T-cell (primary cell): ENCODE results near the gene MCF2L. TPM values are rescaled to one million over a fixed set of nuclear protein-coding genes. Genes with fewer than 3 reads are reported as not detected.

Source experiments
- ATAC-seq, 4 experiments: fragments of 200-7000 bp in 3 of 4; fragments of 150-1000 bp in 1 of 4; cut with Tn5 transposase; replicated peaks in 1 of 4; 1 replicate in 3 of 4; 2 replicates in 1 of 4; pipeline ENCODE4 v1.10.0; 2021; ENCODE audit warnings: moderate library complexity in 3 of 4, mild to moderate bottlenecking in 2 of 4, moderate number of reproducible peaks in 1 of 4
- CTCF ChIA-PET, 2 donors: fragments of 300-600 bp; sonication (Branson Sonifier 250); formaldehyde crosslinking; loops; one replicate each; lab custom pipeline; 2022; ENCODE audit warnings: antibody characterized with exemption in 2 of 2; lab: Charles Lee
- POLR2A ChIA-PET, 2 donors: fragments of 300-600 bp; sonication (Branson Sonifier 250); formaldehyde crosslinking; loops; one replicate each; lab custom pipeline; 2022; ENCODE audit warnings: antibody characterized with exemption in 2 of 2; lab: Charles Lee
- DNase-seq, 35 experiments: peaks; one replicate each; pipeline versions ENCODE4 v3.0.0 to v3.0.0-alpha.2; 2013 to 2023
- H3K27ac ChIP-seq: one replicate; pipeline ENCODE4 v1.5.1; 2013; ENCODE audit warnings: low read length
- H3K27me3 ChIP-seq, 2 experiments: replicated peaks in 1 of 2; 1 replicate in 1 of 2; 2 replicates in 1 of 2; pipeline versions ENCODE4 v1.6.1 to v1.7.0; 2013; ENCODE audit warnings: low read length in 1 of 2, mixed read lengths in 1 of 2; ENCODE audit not compliant: control insufficient read depth in 2 of 2, insufficient read depth in 2 of 2; ENCODE audit errors: extremely low read depth in 1 of 2
- H3K36me3 ChIP-seq, 2 donors: 1 replicate in 1 of 2; 2 replicates in 1 of 2; pipeline versions ENCODE4 v1.6.1 to v1.7.0; 2013; ENCODE audit warnings: low read length in 1 of 2; ENCODE audit not compliant: control insufficient read depth in 2 of 2, insufficient read depth in 1 of 2; ENCODE audit errors: extremely low read depth in 1 of 2
- H3K4me1 ChIP-seq, 2 experiments: 1 replicate in 1 of 2; 2 replicates in 1 of 2; pipeline versions ENCODE4 v1.6.1 to v1.7.0; 2013; ENCODE audit warnings: low read length in 2 of 2, mixed read lengths in 1 of 2; ENCODE audit not compliant: insufficient read depth in 2 of 2, control insufficient read depth in 1 of 2; ENCODE audit errors: extremely low read depth in 1 of 2
- H3K4me3 ChIP-seq, 2 donors: 1 replicate in 1 of 2; 2 replicates in 1 of 2; pipeline versions ENCODE4 v1.5.1 to v1.7.0; 2013; ENCODE audit warnings: mild to moderate bottlenecking in 2 of 2, low read length in 1 of 2, moderate library complexity in 1 of 2; ENCODE audit not compliant: control insufficient read depth in 1 of 2; ENCODE audit errors: extremely low read depth in 1 of 2
- H3K9me3 ChIP-seq: 2 replicates; pipeline ENCODE4 v1.7.0; 2013
- H3K27ac Mint-ChIP-seq, 2 donors: one replicate each; pipeline ENCODE4 v1.8.0; 2020 to 2021; ENCODE audit warnings: mild to moderate bottlenecking in 2 of 2, mixed read lengths in 2 of 2
- H3K27me3 Mint-ChIP-seq, 2 donors: one replicate each; pipeline ENCODE4 v1.8.0; 2021 to 2022; ENCODE audit warnings: mixed read lengths in 2 of 2
- H3K36me3 Mint-ChIP-seq: one replicate; pipeline ENCODE4 v1.8.0; 2021; ENCODE audit warnings: mixed read lengths
- H3K4me1 Mint-ChIP-seq, 3 donors: one replicate each; pipeline ENCODE4 v1.8.0; 2020 to 2022; ENCODE audit warnings: mixed read lengths in 3 of 3, mild to moderate bottlenecking in 1 of 3
- H3K4me3 Mint-ChIP-seq, 3 donors: one replicate each; pipeline ENCODE4 v1.8.0; 2020 to 2022; ENCODE audit warnings: mild to moderate bottlenecking in 3 of 3, mixed read lengths in 3 of 3, moderate library complexity in 3 of 3
- H3K9me3 Mint-ChIP-seq, 3 donors: one replicate each; pipeline ENCODE4 v1.8.0; 2020 to 2022; ENCODE audit warnings: mixed read lengths in 3 of 3
- WGBS: methylation state at CpG from one replicate; pipeline ENCODE4 v1.1.5; 2013; ENCODE audit warnings: missing lambda C conversion rate; ENCODE audit not compliant: insufficient coverage; 5-methylcytosine and 5-hydroxymethylcytosine counted together
- total RNA-seq, 35 experiments: library from RNA in 6 of 35; stranded (reverse) in 6 of 35; fragments of 120-200 nt in 1 of 35; gene quantifications; one replicate each; pipeline versions ENCODE4 v1.2.1 to v1.2.4 and lab custom pipeline; 2013 to 2026

MCF2L gene
- total RNA-seq, 5 donors from 2014 or later (not counting 1 experiment from before 2014, with no cell fraction given) = 18.2 to 30.0 (median 24.7) TPM

GRCh38 chr13:113129921-113130750, 161.1 kb downstream of the MCF2L start:
- WGBS = 32% methylated on average over 42 of the region's 60 CpGs
- H3K9me3 ChIP-seq = no peaks in the 10 kb centered on the region
- no peak overlapping the region for H3K27ac Mint-ChIP-seq
- peak overlapping the region in 2 of 3 donors; percentile 37 to 75 for H3K4me3 Mint-ChIP-seq
- peaks cover 0 to 5% (median 0%) of the 10 kb centered on the region in 3 donors for H3K4me1 Mint-ChIP-seq
- H3K36me3 Mint-ChIP-seq = no peaks in the 10 kb centered on the region
- peaks cover 0 to 11% of the 10 kb centered on the region in 2 experiments for H3K4me1 ChIP-seq
- no peaks in the 10 kb centered on the region for H3K9me3 Mint-ChIP-seq
- DNase-seq (peak in 7 of 35 experiments; percentile 18 to 31 (median 22)), ATAC-seq (peak in 3 of 4 experiments; percentile 27 to 64 (median 63))
- H3K27me3 Mint-ChIP-seq = peaks cover 28 to 30% of the 10 kb centered on the region in 2 donors
- ChIA-PET POLR2A (no interaction called here), CTCF (no interaction called here)
- H3K36me3 ChIP-seq = no peaks in the 10 kb centered on the region
- H3K4me3 ChIP-seq = peak overlapping the region; percentile 42 to 46
- H3K27me3 ChIP-seq = peaks cover 6 to 31% of the 10 kb centered on the region in 2 experiments
- no peak overlapping the region for H3K27ac ChIP-seq

- H3K27ac Mint-ChIP-seq = no peak overlapping the region
- Histone ChIP-seq H3K4me3 (no peak overlapping the region), H3K9me3 (no peaks in the 10 kb centered on the region), H3K27me3 (peaks cover 2 to 9% of the 10 kb centered on the region in 2 experiments), H3K4me1 (peaks cover 0 to under 1% of the 10 kb centered on the region in 2 experiments), H3K36me3 (no peaks in the 10 kb centered on the region), H3K27ac (no peak overlapping the region)
- ATAC-seq (no peak), DNase-seq (no peak)
- POLR2A ChIA-PET = no interaction called here
- H3K4me3 Mint-ChIP-seq = no peak overlapping the region
- WGBS = 50% methylated on average over 1 of the region's 2 CpGs
- H3K4me1 Mint-ChIP-seq = no peaks in the 10 kb centered on the region
- CTCF ChIA-PET = interaction anchor here in 1 of 2 donors (0.6 kb wide), 1 partner anchor 211 kb away, joined by 4 read pairs; no protein-coding TSS in a partner anchor
- H3K27me3 Mint-ChIP-seq = peaks cover 2 to 7% of the 10 kb centered on the region in 2 donors
- H3K9me3 Mint-ChIP-seq = no peaks in the 10 kb centered on the region
- H3K36me3 Mint-ChIP-seq = no peaks in the 10 kb centered on the region
Observed at GRCh38 chr13:113135281-113135760, 166.3 kb downstream of the MCF2L start.

- WGBS = 89% methylated on average over 7 of the region's 11 CpGs
- H3K36me3 Mint-ChIP-seq = no peaks in the 10 kb centered on the region
- Histone ChIP-seq H3K4me3 (no peak overlapping the region), H3K36me3 (no peaks in the 10 kb centered on the region), H3K4me1 (no peaks in the 10 kb centered on the region), H3K27me3 (peaks cover 3 to 4% of the 10 kb centered on the region in 2 experiments), H3K27ac (no peak overlapping the region), H3K9me3 (no peaks in the 10 kb centered on the region)
- H3K27me3 Mint-ChIP-seq = peaks cover 2 to 7% of the 10 kb centered on the region in 2 donors
- no peak for ATAC-seq
- no peaks in the 10 kb centered on the region for H3K4me1 Mint-ChIP-seq
- DNase-seq = no peak
- ChIA-PET POLR2A (no interaction called here), CTCF (no interaction called here)
- no peak overlapping the region for H3K4me3 Mint-ChIP-seq
- no peak overlapping the region for H3K27ac Mint-ChIP-seq
- H3K9me3 Mint-ChIP-seq = no peaks in the 10 kb centered on the region
Observed at GRCh38 chr13:113137691-113138298, 168.8 kb downstream of the MCF2L start.

- Mint-ChIP-seq H3K36me3 (no peaks in the 10 kb centered on the region), H3K4me3 (no peak overlapping the region), H3K27me3 (peaks cover 2 to 7% of the 10 kb centered on the region in 2 donors), H3K27ac (no peak overlapping the region), H3K9me3 (no peaks in the 10 kb centered on the region), H3K4me1 (no peaks in the 10 kb centered on the region)
- no peak overlapping the region for H3K27ac ChIP-seq
- H3K9me3 ChIP-seq = no peaks in the 10 kb centered on the region
- 86% methylated on average over 10 of the region's 16 CpGs for WGBS
- ATAC-seq = no peak
- H3K4me3 ChIP-seq = no peak overlapping the region
- CTCF ChIA-PET = no interaction called here
- H3K4me1 ChIP-seq = no peaks in the 10 kb centered on the region
- H3K36me3 ChIP-seq = no peaks in the 10 kb centered on the region
- peaks cover 3 to 11% of the 10 kb centered on the region in 2 experiments for H3K27me3 ChIP-seq
- POLR2A ChIA-PET = no interaction called here
- DNase-seq = no peak
Observed at GRCh38 chr13:113138792-113139551, 170.0 kb downstream of the MCF2L start.

GRCh38 chr13:113139577-113139976, 170.6 kb downstream of the MCF2L start:
- POLR2A ChIA-PET = no interaction called here
- Histone ChIP-seq H3K27me3 (peaks cover 3 to 15% of the 10 kb centered on the region in 2 experiments), H3K27ac (no peak overlapping the region), H3K4me1 (no peaks in the 10 kb centered on the region), H3K4me3 (no peak overlapping the region), H3K36me3 (no peaks in the 10 kb centered on the region), H3K9me3 (no peaks in the 10 kb centered on the region)
- Mint-ChIP-seq H3K9me3 (no peaks in the 10 kb centered on the region), H3K27ac (no peak overlapping the region), H3K4me3 (no peak overlapping the region), H3K36me3 (no peaks in the 10 kb centered on the region), H3K4me1 (no peaks in the 10 kb centered on the region), H3K27me3 (peaks cover 2 to 7% of the 10 kb centered on the region in 2 donors)
- DNase-seq = no peak
- WGBS = 42% methylated on average over 2 of the region's 5 CpGs
- no peak for ATAC-seq
- CTCF ChIA-PET = no interaction called here
